NK-92 (cell line): ENCODE results near the gene PRX.
"Not testable (repeated sequence)": the region's sequence is repeated elsewhere in the genome, so short reads cannot be mapped to it uniquely, and the experiment has no call there.

Experiments
- DNase-seq: peaks from one replicate; lab custom pipeline; 2025; ENCODE audit not compliant: unreplicated experiment; lab: John Stamatoyannopoulos, UW

PRX gene, protein sequence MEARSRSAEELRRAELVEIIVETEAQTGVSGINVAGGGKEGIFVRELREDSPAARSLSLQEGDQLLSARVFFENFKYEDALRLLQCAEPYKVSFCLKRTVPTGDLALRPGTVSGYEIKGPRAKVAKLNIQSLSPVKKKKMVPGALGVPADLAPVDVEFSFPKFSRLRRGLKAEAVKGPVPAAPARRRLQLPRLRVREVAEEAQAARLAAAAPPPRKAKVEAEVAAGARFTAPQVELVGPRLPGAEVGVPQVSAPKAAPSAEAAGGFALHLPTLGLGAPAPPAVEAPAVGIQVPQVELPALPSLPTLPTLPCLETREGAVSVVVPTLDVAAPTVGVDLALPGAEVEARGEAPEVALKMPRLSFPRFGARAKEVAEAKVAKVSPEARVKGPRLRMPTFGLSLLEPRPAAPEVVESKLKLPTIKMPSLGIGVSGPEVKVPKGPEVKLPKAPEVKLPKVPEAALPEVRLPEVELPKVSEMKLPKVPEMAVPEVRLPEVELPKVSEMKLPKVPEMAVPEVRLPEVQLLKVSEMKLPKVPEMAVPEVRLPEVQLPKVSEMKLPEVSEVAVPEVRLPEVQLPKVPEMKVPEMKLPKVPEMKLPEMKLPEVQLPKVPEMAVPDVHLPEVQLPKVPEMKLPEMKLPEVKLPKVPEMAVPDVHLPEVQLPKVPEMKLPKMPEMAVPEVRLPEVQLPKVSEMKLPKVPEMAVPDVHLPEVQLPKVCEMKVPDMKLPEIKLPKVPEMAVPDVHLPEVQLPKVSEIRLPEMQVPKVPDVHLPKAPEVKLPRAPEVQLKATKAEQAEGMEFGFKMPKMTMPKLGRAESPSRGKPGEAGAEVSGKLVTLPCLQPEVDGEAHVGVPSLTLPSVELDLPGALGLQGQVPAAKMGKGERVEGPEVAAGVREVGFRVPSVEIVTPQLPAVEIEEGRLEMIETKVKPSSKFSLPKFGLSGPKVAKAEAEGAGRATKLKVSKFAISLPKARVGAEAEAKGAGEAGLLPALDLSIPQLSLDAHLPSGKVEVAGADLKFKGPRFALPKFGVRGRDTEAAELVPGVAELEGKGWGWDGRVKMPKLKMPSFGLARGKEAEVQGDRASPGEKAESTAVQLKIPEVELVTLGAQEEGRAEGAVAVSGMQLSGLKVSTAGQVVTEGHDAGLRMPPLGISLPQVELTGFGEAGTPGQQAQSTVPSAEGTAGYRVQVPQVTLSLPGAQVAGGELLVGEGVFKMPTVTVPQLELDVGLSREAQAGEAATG (N-terminal part only)

DNA sequence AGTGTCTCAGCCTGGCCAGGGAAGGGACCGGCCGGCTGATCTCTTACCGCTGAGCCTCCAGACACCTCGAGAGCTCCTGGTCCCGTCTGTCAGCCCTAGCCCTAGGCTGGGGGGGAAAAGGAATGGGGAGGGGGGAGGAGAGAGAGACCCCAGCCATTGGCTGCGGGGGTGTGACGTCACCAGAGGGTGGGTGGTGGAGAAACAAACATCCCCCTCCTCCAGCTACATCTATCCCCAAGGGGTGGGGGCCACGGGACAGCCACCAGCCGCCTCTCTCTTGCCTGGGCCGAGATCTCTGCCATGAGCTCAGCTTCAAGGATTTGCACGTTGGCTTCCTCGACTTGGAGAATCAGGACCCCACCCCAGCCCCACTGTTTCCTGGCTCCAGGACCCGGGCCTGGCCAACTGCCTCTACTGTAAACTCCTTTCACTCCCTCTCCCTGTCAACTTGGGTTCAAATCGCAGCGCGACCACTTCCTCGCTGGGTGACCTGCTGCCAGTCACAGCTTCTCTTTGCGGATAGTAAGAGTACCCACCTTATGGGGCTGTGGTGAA lies at the start of gene PRX:
Gene PRX (minus strand): TSS at position 88 of the 555 bp plus-strand sequence. CDS start 5,446 bp downstream, outside the sequence.
- DNase-seq, result no peak

DNA sequence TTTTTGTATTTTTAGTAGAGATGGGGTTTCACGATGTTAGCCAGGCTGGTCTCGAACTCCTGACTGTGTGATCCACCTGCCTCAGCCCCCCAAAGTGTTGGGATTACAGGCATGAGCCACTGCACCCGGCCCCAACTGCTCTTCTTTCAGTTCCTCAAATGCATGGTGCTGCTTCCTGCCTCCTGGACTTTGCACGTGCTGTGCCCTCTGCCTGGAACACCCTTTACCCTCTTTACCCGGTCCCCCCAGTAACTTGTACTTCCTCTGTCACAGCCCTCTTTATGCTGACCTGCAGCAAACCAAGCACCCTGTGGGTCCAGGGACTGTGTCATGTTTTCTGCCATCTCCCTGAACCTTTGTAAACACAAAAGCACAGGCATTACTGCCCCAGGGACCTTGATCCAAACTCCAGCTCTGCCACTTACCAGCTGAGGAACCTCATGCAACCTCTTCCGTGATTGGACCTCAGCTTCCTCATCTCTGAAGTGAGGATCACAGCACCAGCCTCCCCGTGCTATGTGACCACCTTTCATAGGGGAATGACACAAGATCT lies 48.6 kb upstream of the PRX start:
- DNase-seq, result no peak

DNA sequence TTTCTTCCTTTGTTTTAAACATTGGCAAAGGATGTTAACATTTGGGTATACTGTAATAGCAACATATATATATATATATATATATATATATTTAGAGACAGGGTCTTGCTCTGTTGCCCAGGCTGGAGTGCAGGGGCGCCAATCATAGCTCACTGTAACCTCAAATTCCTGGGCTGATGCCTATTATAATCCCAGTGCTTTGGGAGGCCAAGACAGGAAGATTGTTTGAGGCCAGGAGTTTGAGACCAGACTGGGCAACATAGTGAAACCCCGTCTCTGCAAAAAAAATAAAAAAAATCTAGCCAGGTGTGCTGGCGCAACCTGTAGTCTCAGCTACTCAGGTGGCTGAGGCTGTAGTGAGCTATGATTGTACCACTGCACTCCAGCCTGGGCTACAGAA lies 47.0 kb upstream of the PRX start:
- DNase-seq, result no peak

DNA sequence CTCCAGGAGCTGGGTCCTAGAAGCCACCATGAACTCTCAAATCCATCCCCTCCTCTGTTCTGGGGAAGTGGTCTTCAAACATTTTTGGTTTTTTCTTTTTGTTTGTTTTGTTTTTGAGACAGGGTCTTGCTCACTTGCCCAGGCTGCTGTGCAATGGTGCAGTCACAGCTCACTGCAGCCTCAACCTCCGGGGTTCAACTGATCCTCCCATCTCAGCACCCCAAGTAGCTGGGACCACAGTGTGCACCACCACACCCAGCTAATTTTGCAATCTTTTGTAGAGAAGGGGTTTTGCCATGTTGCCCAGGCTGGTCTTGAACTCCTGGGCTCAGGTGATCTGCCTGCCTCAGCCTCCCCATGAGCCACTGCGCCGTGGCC lies 45.4 kb upstream of the PRX start:
- no peak for DNase-seq

DNA sequence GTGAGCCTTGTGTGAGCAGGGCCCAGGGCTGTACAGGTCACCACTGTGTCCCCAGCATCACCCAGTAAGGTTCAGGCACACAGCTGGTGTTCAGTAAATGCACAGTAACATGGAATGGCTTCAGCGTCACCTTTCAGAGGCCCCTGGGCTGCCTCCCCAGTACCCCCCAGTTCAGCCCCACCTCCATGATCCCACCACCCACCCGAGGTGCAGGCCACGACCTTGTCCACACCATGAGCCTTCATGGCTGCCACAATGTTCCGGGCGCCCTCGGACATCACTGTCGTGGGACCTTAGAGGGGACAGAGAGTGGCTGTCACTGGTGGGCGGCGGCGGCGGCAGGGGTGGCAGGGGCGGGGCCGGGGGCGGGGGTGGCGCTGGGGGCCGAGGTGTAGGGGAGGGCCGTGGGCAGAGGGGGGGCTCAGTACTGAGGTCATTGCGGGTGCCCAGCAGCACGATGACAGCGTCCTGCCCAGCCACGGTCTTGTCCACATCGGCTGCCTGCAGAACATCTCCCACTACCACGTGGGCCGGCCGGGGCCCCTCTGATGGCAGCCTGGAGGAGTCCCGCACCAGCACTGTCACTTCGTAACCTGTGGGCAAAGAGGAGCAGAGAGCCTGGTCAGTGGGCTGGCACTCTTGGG lies 44.9 kb upstream of the PRX start:
- no peak for DNase-seq

DNA sequence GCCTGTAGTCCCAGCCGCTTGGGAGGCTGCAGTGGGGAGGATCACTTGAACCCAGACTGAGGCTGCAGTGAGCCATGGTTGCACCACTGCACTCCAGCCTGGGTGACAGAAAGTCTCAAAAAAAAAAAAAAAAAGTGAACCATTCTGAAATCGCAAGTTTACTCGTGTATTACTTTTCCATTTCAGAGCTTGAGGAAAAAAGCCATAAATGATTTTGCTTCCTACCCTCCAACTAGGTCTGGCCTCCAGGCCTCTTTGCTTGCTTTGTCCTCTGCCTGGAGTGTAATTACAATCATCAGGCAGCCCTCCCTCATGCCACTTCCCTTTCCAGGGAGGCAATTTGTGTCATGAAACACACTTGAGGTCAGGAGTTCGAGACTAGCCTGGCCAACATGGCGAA lies 43.9 kb upstream of the PRX start:
- DNase-seq, result no peak

DNA sequence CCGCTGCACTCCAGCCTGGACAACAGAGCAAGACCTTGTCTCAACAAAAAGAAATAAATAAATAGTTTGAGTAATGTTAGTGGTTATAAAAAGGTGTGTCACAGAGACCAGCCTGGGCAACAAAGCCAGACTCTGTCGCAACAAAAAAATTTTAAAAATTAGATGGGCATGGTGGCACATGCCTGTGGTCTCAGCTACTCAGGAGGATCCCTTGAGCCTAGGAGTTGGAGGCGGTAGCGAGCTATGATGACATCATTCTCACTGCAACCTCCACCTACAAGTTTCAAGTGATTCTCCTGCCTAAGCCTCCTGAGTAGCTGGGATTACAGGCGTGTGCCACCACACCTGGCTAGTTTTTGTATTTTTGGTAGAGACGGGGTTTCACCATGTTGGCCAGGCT lies 40.8 kb upstream of the PRX start:
- DNase-seq, result not testable (repeated sequence)

DNA sequence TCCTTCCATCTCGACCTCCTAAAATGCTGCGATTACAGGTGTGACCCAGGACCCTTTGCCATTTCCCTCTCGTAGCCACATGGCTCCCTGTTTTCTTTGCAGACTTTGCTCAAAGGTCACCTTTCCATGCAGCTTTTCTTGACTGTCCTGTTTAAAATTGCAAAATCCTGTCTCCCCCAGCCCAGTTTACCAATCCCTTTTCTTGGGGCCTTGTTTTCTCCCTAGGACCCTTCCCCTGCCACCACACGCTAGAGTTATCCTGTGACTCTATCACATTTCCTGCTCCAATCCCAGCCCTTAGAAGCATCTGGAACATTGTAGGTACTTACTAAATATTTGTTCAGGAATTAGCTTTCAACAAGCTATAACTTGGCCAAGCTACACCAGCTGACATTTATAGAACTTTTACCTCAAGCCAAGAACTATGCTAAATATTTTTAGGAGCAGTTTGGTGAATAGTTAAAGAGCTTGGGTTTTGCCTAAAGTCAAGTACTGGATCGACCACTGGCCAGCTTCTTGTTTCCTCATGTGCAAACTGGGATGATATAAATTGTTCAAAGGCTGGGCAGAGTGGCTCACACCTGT lies 40.1 kb upstream of the PRX start:
- DNase-seq, result no peak

DNA sequence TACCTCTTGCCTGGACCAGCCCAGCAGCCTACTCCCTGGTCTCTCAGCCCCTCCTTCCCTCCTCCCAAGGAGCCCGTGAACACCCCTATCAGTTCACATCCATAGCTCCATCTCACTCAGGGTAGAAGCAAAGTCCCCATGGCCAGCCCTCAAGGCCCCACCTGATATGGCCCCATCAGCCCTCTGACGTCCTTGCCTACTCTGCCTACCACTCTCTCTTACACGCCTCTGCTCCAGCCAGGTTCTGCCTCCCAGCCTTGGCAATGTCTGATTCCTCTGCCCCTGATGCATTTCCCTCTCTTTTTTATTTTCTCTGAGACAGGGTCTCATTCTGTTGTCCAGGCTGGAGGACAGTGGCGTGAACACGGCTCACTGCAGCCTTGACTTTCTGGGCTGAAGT lies 38.8 kb upstream of the PRX start:
- no peak for DNase-seq

DNA sequence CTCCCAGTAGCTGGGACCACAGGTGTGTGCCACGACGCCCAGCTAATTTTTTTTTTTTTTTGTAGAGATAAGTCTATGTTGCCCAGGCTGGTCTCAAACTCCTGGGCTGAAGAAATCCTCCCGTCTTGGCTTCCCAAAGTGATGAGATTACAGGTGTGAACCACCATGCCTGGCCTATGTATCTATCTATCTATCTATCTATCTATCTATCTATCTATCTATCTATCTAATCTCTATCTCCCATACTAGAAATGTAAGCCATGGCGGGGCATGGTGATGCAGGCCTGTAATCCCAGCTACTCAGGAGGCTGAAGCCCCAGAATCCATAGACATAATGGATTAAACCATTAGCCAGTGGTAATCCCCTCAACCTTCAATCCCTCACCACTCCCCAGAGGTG lies 37.5 kb upstream of the PRX start:
- DNase-seq, result no peak

DNA sequence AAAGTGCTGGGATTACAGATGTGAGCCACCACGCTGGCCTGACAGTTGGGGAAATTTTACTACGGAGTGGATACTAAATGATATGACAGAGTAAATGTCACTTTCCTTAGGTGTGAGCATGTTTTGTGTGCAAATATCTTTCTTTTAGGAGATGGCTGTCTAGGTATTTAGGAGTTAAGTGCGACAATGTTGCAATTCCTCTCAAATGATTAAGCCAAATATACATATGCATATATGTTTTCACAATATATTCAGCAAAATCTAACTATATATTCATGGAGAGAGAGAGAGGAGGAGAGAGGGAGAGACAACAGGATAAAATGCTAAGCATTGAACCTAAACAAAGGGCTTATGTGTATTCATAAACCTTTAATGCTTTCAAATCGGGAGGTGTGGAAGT lies 36.3 kb upstream of the PRX start:
- DNase-seq, result no peak

DNA sequence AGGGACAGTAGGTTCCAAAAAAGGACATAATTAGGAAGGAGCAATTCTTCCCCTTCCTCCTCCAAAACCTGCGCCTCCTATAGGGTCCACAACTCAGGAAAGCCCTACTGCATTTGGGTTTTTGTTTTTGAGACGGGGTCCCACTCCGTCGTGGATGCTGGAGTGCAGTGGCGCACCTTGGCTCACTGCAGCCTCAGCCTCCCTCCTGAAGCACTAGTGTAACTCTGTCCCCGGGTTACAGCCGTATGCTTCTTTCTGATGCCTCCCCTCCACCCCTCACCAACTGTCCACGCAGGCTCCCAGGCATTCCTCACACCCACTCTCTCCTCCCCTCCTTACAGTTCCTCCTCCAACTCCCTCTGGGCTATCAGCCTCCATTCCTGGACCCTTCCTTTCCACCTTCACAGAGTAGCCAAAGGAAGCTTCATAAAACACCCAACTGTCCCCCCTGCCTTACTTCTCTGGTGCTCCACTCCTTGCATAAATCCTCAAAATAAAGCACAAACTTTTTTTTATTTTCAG lies 33.1 kb upstream of the PRX start:
- no peak for DNase-seq

DNA sequence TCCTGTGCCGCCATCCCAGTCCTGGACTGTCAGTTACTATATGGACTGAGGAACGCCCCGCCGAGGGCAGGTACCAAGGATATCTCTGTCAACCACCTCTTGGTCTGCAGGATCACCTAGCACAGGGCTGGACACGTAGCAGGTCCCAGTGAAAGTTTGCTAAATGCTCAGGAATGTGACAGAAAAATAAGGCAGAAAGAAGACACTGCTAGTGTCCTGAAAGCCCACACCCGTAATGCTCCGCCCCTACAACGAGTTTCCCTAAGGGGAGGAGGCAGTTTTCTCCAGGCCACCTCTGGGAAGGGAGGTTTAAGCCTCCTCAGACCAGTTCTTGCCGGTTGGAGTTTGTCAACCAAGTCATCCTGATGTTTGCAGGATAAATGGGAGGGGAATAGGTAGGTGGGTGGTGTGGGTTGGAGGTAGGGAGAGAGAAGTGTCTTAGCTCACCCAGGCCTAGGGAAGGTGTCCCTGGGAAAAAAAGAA lies 32.6 kb upstream of the PRX start:
- no peak for DNase-seq

DNA sequence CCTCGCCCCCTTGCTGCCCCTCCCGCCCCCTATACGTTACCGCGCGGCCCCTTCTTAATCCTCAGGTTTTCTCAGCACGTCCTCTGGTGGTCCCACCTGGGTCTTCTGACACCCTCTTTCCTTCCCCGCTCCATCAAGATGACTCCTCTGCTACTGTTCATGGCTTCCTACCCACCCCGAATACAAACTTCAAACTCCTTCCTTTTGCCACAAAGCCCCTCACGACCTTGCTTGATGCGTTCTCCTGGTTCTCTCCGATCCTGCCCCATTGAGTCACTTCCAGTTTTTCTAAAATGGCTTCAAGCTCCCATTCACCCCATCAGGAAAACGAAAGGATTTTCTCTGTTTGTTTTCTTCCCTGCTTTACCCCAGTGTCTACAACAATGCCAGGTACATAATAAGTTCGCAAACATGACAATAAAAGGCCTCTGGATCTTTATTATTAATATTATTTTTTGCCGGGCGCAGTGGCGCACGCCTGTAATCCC lies 31.7 kb upstream of the PRX start:
- DNase-seq, result no peak

DNA sequence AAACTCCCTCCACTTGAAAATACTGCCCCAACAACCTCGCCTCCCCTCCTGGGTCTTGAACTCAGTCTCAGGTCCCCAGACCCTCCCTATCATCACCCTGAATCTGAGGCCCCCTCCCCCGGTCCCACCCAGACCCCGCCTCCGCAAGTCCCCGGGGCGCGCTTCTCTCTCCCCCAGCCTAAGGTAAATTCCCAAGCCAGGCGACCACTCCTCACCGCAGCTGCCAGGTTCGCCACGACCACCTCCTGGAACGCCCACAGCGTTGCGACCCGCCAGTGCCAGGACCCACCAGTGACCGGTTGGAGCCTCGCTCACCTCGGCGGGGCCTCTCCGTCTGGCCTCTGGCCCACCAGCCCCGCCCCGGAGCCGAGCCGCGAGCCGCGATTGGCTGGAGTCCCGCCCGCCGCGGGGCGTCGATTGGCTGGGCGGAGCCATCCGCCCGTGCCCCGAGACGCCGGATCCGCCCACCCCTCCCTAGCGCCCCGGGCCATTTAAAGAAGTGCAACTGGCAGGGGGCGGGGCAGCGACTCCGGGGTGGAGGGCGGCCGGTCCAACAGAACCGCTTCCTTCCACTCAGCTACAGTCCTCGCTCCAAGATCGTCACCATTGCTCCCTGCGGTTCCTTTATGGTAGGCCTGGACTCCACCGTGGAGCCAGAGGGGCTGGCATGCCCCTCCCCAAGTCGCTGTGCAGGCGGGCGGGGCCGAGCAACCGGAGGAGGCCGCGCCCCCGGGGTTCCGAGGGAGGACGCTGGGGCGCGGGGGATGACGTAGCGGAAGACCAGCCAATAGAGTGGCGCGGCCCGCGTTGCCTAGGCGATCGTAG lies 31.0 kb upstream of the PRX start, which contains the start of gene SERTAD3:
Gene SERTAD3 (minus strand): TSS at position 336 of the 825 bp plus-strand sequence. CDS start 2,255 bp downstream, outside the sequence.
- DNase-seq, result peak; percentile 81

DNA sequence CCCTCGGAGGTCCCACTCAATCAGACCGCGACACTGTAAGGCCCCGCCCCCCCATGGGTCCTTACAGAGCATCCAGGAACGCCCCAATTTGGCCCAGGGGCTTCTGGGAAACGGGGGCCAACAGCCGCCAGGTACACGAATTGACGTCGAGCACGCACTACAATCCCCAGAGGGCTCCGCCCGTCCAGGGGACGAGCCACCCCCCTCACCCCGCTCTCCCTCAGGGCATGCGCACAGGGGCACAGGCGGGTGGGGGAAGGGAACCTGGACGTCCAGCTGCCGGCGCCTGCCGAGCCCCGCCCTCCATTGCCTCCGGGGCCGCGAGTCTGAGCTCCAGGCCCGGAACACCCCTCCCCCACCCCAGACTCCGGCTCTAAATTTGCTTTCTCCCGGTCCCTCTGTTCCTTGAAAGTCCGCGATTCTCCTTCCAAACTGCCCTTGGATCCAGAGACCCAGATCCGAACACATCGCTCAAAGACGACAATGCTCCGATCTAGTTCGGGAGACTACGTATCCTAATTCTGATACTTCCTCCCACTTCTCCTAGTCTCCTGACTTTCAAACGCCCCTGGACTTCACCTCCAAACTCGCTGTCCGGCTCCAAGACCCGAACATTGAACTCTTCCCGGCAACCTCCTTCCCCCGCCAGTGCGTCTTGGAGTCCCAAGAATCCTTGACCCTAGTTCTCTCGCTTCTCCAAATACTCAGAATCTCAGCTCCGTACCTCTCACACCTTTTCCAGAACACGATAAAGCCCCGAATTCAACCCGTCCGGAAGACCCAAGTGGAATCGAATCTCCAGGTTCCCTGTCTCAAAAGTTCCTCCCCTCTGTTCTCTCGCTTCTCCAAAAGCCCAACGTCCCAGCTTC lies 30.2 kb upstream of the PRX start:
- peak; percentile 94 for DNase-seq

DNA sequence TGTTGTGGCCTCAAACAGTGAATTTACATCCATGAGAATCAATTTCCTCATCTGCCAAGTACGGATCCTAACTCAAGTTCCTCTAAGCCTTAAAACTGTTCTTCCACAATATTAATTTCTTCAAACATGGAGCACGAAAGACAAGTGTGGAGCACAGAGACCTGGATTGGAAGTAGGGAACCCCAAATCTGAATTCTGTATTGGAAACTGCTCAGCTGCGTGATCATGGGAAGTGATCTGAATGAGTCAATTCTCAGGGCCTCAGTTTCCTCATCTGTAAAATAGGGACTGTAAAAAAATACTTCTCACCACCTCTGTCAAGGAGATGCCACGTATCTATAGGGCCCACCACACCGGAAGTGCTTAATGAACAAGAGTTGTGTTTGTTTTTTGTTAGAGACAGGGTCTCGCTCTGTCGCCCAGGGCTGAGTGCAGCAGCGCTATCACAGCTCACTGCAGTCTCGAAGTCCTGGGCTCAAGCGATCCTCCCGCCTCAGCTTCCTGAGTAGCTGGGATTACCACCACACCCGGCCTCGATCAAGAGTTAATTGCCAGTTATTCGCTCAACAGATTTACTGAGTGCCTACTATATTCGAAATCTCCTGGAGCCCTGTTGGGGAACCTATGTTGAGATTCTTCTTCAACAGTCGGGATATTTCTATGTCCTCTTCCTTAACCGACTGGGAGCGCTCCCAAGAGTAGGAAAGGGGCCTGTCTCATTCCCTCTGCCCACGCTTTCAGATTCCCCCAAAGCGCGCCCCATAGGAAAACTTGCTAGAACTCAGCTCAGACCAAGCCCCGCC lies 29.4 kb upstream of the PRX start:
- no peak for DNase-seq
